Tibial nerve (tissue), 3 donors: Measurements from ENCODE around the gene PHETA1.

Experiments
- CTCF ChIP-seq, 5 experiments: fragments of 200-600 bp in 3 of 5; fragments of 450-650 bp in 2 of 5; sonication (generic) in 3 of 5; IDR thresholded peaks; one replicate each; pipeline ENCODE4 v1.5.1; 2016 to 2019; ENCODE audit warnings: antibody characterized with exemption in 5 of 5, mild to moderate bottlenecking in 3 of 5, moderate library complexity in 2 of 5
- POLR2A ChIP-seq, 2 donors: fragments of 450-650 bp; IDR thresholded peaks; one replicate each; pipeline ENCODE4 v1.6.1; 2017; ENCODE audit warnings: antibody characterized with exemption in 2 of 2, mild to moderate bottlenecking in 2 of 2, moderate library complexity in 2 of 2

- TF ChIP-seq CTCF (IDR thresholded peaks at IDR 0.05) = no peak
- no peak for TF ChIP-seq POLR2A (IDR thresholded peaks at IDR 0.05)
Observed at GRCh38 chr12:111367661-111368221, 1.2 kb downstream of the PHETA1 start.
